ENCODE data around the gene GPR89A.
"Not testable (repeated sequence)": the region's sequence is repeated elsewhere in the genome, so short reads cannot be mapped to it uniquely, and the experiment has no call there.

- TF ChIP-seq CTCF, POLR2A (IDR thresholded peaks at IDR 0.05): not testable (repeated sequence)
Observed at GRCh38 chr1:145643990-145644389, 36.2 kb downstream of the GPR89A start.
